HG02973 (cell line): ENCODE measurements around the gene ZNF683.
"Not testable (repeated sequence)": the region's sequence is repeated elsewhere in the genome, so short reads cannot be mapped to it uniquely, and the experiment has no call there.

ENCODE experiments used
- ATAC-seq: cut with Tn5 transposase; IDR thresholded peaks from one replicate; pipeline ENCODE4 v1.9.1; 2021; ENCODE audit warnings: moderate library complexity; ENCODE audit not compliant: unreplicated experiment

The ZNF683 gene

GRCh38 chr1:26372611-26373010 is at the start of gene ZNF683:
Gene ZNF683, minus strand, starts transcription at chr1:26372750. Its CDS starts 4,179 bp downstream, at chr1:26368571.
- ATAC-seq, result not testable (repeated sequence)

- ATAC-seq, result no peak
Measured at GRCh38 chr1:26419494-26419893, 46.9 kb upstream of the ZNF683 start.

- no peak for ATAC-seq
Measured at GRCh38 chr1:26418865-26419349, 46.4 kb upstream of the ZNF683 start.

GRCh38 chr1:26417111-26417759 is 44.7 kb upstream of the ZNF683 start:
- peak; percentile 58 for ATAC-seq

- ATAC-seq, result no peak
Measured at GRCh38 chr1:26413031-26413430, 40.5 kb upstream of the ZNF683 start.

GRCh38 chr1:26412180-26412840 is 39.8 kb upstream of the ZNF683 start:
- no peak for ATAC-seq

- no peak for ATAC-seq
Measured at GRCh38 chr1:26411624-26412074, 39.1 kb upstream of the ZNF683 start.

GRCh38 chr1:26410706-26411623 is 38.4 kb upstream of the ZNF683 start, which contains the start of gene LIN28A:
Gene LIN28A, plus strand, starts transcription at chr1:26410817. Its CDS starts 75 bp downstream, at chr1:26410892.
- no peak for ATAC-seq

- ATAC-seq, result no peak
Measured at GRCh38 chr1:26409191-26409807, 36.7 kb upstream of the ZNF683 start.

- no peak for ATAC-seq
Measured at GRCh38 chr1:26408604-26409003, 36.1 kb upstream of the ZNF683 start.

GRCh38 chr1:26405281-26405915 is 32.8 kb upstream of the ZNF683 start:
- ATAC-seq, result no peak

GRCh38 chr1:26404641-26405040 is 32.1 kb upstream of the ZNF683 start:
- no peak for ATAC-seq

- no peak for ATAC-seq
Measured at GRCh38 chr1:26403656-26404055, 31.1 kb upstream of the ZNF683 start.

- no peak for ATAC-seq
Measured at GRCh38 chr1:26401891-26402290, 29.3 kb upstream of the ZNF683 start.

GRCh38 chr1:26399034-26399433 is 26.5 kb upstream of the ZNF683 start:
- no peak for ATAC-seq

- no peak for ATAC-seq
Measured at GRCh38 chr1:26395754-26396153, 23.2 kb upstream of the ZNF683 start.

- ATAC-seq, result no peak
Measured at GRCh38 chr1:26391450-26391849, 18.9 kb upstream of the ZNF683 start.

GRCh38 chr1:26389604-26390247 is 17.2 kb upstream of the ZNF683 start:
- ATAC-seq, result no peak

GRCh38 chr1:26388791-26389445 is 16.4 kb upstream of the ZNF683 start:
- no peak for ATAC-seq
